HepG2 (cell line): ENCODE measurements around the gene MAP2K1.

Experiments
- ARID2 ChIP-seq: sonication (generic); formaldehyde crosslinking; IDR thresholded peaks from 2 replicates; pipeline ENCODE4 v1.8.1; 2022; ENCODE audit warnings: mild to moderate bottlenecking, missing genetic modification reagents, borderline replicate concordance
- BCL6 ChIP-seq: IDR thresholded peaks from 2 replicates; pipeline ENCODE4 v1.6.1; 2016; ENCODE audit warnings: missing genetic modification reagents, missing compliant biosample characterization
- CTCF ChIP-seq: sonication (generic); formaldehyde crosslinking; IDR thresholded peaks from 2 replicates; pipeline ENCODE4 v1.5.0; 2020; ENCODE audit warnings: mild to moderate bottlenecking, missing genetic modification reagents, moderate library complexity
- EP300 ChIP-seq, 3 experiments: sonication (generic) in 1 of 3; formaldehyde crosslinking in 1 of 3; IDR thresholded peaks; 2 replicates each; pipeline versions ENCODE4 v1.5.1 to v1.6.1; 2011 to 2020; ENCODE audit warnings: low read depth in 2 of 3, low read length in 2 of 3, borderline replicate concordance in 1 of 3, improper control_type of control experiment in 1 of 3, mild to moderate bottlenecking in 1 of 3, missing genetic modification reagents in 1 of 3, moderate library complexity in 1 of 3
- MBD4 ChIP-seq: IDR thresholded peaks from 2 replicates; pipeline ENCODE4 v1.6.1; 2012; ENCODE audit warnings: low read length, inconsistent platforms, borderline replicate concordance
- PBX3 ChIP-seq: sonication (generic); formaldehyde crosslinking; IDR thresholded peaks from 2 replicates; pipeline ENCODE4 v1.8.1; 2023; ENCODE audit warnings: missing genetic modification reagents, inconsistent platforms, borderline replicate concordance
- PTBP1 ChIP-seq: fragments of 200-400 bp; formaldehyde crosslinking; IDR thresholded peaks from 2 replicates; pipeline ENCODE4 v1.6.1; 2018; ENCODE audit warnings: low read length, low read depth; ENCODE audit not compliant: poor library complexity, severe bottlenecking
- SP2 ChIP-seq: sonication (generic); formaldehyde crosslinking; IDR thresholded peaks from 2 replicates; pipeline ENCODE4 v1.5.1; 2020; ENCODE audit warnings: mild to moderate bottlenecking, missing genetic modification reagents
- TRIM22 ChIP-seq: fragments of 450-650 bp; IDR thresholded peaks from 2 replicates; pipeline ENCODE4 v1.6.1; 2017

- TF ChIP-seq MBD4: no peak
- no peak for TF ChIP-seq SP2 (CRISPR knock-in tag)
- TF ChIP-seq PTBP1: no peak
- no peak for TF ChIP-seq CTCF (CRISPR knock-in tag)
- TF ChIP-seq PBX3 (CRISPR knock-in tag): no peak
- TF ChIP-seq ARID2 (CRISPR knock-in tag): no peak
- no peak for TF ChIP-seq BCL6 (CRISPR knock-in tag)
- TF ChIP-seq TRIM22: no peak
- TF ChIP-seq EP300 (IDR thresholded peaks at IDR 0.05; ENCODE audit: low read depth in 2 of 2, low read length in 2 of 2): no peak
- TF ChIP-seq EP300 (CRISPR knock-in tag; IDR thresholded peaks at IDR 0.05; ENCODE audit: borderline replicate concordance): no peak
These were observed 67.4 kb downstream of the MAP2K1 start for GRCh38 chr15:66454143-66454542.
